NCI-H2107 (cell line): ENCODE measurements around the gene SCN1B.
A peak's percentile ranks its signal among the peaks of the same experiment; 100 is the strongest.
"Not testable (repeated sequence)": the region's sequence is repeated elsewhere in the genome, so short reads cannot be mapped to it uniquely, and the experiment has no call there.

Experiments used
- DNase-seq: peaks from one replicate; lab custom pipeline; 2025; lab: John Stamatoyannopoulos, UW

Gene SCN1B

DNA sequence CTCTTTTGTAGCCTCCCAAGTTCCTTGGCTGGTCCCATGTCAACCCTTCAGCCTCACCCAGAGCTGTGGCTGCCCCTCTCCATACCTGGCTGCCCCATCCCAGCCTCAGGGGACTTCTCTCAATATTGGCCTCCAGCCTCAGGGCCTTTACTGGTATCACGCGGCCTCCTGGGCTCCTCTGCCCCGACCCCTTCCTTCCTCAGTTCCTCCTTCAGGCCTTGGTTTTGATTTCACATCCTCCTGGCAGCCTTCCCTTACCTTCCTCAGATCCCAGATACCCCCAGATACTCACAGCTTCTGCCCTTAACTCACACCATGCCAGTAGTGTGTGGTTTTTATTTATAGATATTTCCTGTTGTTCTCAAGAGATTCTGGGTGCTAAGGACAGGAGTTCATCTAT, 12.8 kb upstream of the SCN1B start:
- DNase-seq: no peak

DNA sequence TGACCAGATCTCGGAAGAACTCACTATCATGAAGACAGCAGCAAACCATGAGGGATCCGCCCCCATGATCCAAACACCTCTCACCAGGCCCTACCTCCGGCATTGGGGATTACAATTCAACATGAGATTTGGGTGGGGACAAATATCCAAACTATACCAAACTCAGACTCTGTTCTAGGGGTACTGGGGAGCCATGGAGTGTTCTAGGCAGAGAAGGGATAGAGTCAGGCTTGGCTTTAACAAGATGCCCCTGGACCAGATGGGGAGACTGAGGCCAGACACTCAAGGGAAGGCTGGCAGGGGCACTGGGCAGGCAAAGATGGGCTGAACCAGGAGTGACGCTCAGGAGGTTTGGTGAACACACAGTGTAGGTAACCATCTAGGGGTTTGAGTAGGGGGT, 11.9 kb upstream of the SCN1B start:
- no peak for DNase-seq

DNA sequence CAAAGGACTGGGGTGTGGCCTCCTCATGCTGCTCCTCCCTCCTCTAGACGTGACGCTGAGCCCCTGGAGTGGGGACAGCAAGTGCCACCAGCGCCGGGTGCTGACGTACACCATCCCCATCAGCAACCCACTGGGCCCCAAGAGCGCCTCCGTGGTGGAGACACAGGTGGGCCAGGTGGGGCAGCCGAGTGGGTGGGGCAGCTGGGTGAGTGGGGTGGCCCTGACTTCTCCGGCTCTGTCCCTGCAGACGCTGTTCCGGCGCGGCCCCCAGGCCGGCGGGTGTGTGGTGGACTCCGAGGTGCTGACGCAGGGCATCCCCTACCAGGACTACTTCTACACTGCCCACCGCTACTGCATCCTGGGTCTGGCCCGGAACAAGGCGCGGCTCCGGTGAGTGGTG, 11.1 kb upstream of the SCN1B start:
- DNase-seq: no peak

DNA sequence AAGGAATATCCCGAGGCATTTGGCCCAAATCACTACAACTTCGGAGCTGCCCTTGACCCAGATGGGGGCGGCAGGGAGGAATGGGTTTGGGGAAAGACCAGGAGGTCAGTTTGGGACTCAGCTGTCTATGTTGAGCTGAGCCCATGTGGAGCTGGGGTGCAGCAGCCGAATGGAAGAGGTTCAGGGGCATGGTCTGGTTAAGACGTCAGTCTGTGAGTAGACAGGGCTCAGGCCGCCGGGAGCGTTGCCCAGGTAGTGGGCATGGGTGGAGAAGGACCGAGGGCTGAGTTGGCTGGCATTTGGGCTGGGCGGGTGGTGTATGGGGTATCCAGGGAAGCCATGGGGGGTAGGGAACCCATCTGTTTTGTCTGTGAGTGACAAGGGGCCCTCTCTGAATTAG, 9.3 kb upstream of the SCN1B start:
- no peak for DNase-seq

DNA sequence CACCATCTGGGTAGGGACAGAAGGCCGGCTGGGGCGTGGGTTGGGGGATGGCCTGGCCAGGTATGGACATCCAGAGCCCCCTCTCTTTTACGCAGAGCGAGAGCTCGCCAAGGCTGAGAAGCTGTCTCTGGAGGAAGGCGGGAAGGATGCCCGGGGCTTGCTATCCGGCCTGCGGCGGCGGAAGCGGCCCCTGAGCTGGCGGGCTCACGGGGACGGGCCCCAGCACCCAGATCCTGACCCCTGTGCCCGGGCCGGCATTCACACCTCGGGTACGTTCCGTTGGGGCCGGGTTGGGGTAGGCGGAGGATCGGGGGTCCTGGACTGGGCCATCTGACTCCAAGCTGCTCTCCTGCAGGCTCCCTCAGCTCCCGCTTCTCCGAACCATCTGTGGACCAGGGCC, 8.7 kb upstream of the SCN1B start:
- no peak for DNase-seq

DNA sequence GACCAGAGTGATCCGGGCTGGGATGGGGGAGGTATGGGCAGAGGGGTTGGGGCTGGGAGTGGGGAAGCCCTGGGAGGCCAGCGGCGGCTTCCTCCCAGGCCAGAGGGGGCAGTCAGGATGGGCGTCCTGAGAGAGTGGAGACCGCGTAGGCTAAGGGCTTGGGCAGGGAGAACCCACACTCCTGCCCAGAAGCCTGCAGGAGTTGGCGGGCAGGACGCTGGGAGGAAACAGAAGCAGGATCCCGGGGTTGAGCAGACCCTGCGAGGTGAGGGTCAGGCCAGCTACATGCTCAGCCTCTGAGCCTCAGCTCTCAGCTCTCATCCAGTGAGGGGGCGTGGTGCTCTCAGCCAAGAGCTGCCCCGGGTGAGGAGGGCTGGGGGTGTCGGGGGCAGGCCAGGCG, 7.8 kb upstream of the SCN1B start:
- no peak for DNase-seq

DNA sequence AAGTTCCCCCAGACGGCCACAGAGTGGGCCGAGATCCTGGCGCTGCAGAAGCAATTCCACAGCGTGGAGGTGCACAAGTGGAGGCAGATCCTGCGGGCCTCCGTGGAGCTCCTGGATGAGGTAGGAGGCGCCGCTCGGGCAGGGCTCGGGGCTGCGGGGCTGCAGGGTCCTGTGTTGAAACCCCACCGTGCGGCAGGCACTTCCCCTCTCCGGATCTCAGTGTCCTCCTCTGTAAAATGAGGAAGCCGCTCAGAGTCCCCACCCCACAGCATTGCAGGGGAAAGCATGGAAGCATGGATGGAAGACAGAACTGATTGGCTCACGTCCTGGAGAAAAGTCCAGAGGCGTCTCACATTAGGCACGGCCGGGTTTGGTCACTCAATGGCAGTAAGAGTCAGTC, 6.8 kb upstream of the SCN1B start:
- DNase-seq: no peak

DNA sequence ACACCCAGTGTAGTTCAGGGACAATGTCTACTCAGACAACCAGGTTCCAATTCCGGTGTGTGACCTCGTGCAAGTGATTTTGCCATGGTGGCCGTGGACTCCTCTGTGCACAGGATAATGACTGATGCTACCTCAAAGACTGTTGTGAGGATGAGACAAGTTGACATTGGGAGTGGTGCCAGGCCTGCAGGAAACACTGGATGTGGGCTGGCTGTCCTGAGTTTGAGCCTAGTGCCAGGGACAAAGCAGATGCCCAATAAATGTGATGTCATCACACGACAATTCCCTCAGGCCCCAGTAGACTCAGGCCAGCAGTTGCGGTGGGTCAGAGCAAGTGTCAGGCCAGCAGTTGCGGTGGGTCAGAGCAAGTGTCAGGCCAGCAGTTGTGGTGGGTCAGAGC, 6.2 kb upstream of the SCN1B start:
- DNase-seq: no peak

DNA sequence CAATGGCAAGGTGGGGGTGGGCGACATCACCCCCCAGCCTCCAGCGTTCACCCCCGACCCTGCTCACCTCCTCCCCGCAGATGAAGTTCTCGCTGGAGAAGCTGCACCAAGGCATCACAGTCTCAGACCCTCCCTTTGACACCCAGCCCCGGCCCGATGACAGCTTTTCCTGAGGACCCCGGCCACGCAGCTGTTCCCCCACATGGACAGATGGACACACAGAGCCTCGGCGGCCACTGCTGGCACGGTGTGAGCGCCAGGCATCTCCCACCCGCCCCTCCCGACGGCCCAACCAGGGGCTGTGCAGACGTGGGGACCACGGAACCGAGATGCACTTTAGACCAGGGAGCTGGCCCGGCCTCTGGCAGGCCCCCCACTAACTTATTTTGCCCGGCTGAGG, 4.3 kb upstream of the SCN1B start:
- no peak for DNase-seq

DNA sequence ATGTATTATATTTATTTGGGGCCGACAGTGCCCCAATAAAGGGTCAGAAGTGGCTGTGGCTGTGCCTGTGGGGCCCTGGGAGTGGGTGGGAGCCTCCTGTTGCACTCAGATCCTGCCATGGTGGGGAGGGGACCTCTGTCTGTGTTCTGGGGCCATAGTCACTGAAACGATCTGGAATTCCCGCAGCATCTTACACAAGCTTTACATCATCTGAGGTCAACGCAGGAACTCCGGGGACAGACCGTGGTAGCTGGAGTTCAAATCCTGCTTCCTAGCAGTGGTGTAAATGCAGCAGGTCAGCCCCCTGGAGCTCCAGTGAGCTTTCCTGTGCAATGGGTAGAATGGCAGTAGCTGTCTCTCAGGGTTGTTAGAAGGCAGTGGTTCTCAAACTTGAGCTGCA, 3.9 kb upstream of the SCN1B start:
- no peak for DNase-seq

DNA sequence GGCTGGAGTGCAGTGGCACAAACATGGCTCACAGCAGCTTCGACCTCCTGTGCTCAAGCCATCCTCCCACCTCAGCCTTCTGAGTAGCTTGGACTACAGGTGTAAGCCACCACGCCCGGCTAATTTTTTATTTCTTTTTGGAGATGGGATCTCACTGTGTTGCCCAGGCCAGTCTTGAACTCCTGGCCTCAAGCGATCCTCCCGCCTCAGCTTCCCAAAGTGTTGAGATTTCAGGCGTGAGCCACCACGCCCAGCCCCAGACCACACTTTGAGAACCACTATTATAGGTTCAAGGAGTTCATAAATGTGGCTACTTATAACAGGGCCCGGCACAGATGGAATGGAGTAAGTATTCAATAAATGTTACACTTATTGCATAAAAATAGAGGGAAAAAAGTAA, 3.3 kb upstream of the SCN1B start:
- DNase-seq: no peak

DNA sequence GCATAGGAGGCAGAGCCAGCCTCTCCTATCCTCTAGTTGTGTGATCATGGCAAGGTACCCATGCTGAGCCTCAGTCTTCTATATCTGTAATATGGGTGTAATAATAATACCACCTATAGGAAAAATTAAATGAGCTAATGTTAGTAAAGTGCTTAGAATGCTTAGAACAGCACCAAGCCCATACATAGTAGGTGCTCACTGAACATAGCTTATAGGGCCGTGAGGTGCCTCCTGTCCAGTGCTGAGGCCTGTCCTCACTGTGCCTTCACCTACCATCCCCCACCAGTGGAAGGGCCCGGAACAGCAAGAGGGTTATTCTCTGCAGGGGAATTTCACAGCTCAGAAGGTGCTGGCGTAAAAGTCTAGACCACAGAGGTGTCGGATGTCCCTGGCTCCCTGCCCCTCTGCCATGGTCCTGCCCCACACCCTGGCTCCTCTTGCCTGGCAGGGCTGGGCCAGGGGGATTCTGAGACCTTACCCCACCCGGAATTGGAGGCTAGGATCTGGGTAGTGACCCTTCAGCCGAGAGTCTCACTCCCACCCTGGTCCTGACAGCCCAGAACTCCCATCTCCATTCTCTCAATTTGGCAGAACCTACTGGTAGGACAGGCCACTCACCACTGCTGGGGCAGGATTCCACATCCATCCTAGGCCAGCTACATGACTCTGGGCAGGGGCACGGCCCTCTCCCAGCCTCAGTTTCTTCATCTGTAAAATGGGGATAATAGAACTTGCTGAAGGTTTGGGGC, 2.2 kb upstream of the SCN1B start:
- no peak for DNase-seq

DNA sequence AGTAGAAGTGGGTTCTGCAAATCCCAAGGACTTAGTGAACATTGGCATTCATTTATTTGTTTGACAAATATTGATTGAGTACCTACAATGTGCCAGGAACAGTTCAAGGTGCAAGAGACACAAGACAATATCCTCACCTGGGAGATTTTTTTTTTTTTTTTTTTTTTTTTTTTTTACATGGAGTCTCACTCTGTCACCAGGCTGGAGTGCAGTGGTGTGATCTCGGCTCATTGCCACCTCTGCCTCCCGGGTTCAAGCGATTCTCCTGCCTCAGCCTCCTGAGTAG, 1.7 kb upstream of the SCN1B start:
- DNase-seq: not testable (repeated sequence)

DNA sequence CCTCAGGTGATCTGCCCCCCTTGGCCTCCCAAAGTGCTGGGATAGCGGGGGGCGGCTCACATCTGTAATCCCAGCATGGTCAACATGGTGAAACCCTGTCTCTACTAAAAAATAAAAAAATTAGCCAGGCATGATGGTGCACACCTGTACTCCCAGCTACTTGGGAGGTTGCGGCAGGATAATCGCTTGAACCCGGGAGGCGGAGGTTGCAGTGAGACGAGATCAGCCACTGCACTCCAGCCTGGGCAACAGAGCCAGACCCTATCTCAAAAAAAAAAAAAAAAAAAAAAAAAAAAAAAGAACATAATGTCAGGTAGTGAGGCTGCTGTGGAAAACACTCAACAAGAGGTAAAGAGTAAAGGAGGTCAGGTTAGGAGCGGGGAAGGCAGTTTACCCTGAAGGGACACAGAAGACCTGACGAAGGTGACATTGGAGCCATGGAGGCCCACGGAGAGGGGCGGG, 964 bp upstream of the SCN1B start:
- DNase-seq: not testable (repeated sequence)

DNA sequence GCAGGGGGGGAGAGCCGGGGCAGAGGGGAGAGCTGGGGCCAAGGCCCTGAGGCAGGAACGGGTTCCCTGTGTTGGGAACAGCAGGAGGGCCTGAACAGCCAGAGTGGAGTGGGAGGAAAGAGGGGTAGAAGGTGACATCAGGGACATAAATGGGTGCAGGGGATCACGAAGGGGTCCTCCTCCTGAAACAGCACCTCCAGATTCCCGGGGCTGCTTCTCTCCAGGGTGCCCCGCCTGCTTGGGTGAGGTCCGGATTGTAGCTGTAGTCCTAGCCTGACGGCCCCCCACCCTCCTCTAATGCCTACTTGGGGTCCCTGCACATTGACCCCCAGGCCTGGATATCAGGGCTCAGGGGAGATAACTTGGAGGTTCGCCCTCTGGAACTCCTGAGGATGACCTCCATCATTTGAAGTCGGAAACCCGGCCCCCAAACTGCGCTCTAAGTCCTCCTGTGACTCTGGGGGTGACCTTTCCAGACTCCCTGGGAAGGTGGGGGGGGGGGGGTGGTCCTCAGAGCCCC, 473 bp upstream of the SCN1B start:
- DNase-seq: no peak

DNA sequence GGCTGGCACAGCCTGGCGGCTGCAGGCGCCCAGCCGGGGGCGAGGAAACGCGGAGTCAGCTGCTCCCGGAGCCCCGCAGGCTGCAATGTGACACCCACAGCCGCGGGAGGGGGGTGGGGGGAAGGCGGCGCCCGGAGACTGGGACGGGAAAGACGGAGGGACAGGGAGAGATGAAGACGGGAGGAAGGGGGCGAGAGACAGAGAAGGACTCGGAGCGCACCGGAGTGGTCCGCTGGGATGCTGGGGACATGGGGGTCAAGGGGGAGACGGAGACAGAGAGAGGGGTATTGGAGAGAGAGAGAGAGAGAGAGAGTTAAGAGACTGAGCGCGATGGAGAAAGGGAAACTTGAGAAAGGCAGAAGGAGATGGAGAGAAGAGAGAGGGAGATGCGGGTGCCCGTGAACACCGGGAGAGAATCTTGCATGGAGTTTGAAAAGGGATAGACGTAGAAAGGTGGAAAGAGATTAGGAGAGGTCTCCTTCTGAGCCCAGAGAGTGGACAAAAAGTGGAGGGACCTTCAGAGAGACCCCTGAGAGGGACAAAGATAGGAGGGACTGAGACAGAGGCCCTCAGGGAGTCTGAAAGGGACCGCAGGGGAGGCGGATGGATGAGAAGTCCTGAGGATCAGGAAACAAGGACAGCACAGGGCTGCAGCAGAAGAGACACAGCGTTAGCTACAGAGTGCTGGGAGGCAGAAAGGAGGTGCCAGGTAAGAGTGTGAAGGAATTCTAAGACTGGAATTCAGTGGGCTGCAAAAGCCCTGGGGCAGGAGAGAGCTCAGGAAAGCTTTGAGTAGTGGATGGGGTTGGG, 1.0 kb downstream of the SCN1B start:
- no peak for DNase-seq

DNA sequence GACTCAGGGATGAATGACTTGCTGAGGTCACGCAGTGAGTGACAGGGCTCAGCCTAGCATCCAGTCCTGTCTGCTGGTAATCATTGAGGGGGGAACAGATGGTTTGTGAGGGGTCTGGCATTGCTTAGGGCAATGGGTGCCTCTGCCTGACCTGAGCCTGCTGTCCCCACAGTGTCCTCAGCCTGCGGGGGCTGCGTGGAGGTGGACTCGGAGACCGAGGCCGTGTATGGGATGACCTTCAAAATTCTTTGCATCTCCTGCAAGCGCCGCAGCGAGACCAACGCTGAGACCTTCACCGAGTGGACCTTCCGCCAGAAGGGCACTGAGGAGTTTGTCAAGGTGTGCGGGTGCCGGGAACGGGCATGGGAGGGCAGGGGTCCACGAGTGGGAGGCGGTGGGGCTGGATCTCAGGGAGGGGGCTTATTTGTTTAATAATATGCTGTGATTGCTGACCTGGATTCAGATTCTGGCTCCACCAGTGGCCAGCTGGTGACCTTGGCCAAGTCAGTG, 2.1 kb downstream of the SCN1B start:
- no peak for DNase-seq

DNA sequence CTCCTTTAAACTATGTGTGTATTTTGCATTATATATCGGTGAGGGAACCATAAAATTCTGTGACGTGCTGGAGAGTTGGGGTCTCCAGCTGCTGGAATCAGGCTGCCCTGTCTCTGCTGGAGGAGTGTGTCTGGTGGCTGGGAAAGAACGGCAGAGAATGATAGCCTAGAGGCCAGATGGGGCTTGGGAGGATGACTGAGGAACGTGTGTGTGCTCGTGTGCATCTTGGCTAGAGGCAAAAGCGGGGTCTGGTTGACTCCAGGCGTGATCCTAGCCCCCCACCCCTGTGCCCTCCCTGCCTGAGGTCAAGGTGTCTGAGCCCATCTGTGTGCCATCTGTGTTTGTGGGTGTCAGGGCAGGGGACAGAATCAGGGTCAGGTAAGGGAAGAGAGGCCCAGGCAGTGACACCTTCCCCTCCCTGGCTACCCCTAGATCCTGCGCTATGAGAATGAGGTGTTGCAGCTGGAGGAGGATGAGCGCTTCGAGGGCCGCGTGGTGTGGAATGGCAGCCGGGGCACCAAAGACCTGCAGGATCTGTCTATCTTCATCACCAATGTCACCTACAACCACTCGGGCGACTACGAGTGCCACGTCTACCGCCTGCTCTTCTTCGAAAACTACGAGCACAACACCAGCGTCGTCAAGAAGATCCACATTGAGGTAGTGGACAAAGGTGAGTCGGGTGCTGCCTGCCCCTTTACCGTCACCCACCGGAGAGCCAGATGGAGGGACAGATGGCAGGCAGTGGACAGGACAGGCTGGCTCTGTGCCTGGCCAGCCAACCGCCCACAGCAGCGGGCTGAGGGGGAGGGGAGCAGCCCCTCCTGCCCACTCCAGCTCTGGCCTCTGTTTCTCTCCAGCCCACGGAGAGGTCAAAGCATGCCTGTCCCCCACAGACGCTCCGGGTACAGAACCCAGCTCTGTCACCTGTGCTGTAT, 3.1 kb downstream of the SCN1B start:
- DNase-seq: no peak

DNA sequence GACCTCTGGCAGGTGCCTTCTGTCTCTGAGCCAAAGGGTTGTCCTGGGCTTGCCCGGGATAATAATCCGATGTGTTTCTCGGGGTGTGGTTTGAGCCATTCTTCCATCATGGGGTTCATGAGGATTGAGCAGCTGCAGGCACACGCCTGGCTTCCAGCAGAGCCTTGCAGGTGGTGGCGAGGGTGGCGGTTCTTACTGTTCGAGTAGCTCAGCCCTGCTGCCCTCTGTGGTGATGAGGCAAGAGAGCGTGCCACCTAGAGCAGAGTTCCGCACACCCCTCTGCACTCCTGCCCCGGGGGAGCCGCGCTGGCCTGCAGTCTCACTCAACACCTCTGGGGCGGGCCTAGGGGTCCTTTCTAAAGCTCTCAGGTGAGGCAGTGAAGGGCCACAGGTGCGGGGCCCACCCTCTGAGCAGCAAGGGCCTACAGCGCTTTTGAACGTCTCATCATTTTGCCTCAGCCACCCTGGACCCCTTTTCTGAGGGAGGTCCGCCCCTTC, 3.8 kb downstream of the SCN1B start:
- DNase-seq: peak; percentile 25

DNA sequence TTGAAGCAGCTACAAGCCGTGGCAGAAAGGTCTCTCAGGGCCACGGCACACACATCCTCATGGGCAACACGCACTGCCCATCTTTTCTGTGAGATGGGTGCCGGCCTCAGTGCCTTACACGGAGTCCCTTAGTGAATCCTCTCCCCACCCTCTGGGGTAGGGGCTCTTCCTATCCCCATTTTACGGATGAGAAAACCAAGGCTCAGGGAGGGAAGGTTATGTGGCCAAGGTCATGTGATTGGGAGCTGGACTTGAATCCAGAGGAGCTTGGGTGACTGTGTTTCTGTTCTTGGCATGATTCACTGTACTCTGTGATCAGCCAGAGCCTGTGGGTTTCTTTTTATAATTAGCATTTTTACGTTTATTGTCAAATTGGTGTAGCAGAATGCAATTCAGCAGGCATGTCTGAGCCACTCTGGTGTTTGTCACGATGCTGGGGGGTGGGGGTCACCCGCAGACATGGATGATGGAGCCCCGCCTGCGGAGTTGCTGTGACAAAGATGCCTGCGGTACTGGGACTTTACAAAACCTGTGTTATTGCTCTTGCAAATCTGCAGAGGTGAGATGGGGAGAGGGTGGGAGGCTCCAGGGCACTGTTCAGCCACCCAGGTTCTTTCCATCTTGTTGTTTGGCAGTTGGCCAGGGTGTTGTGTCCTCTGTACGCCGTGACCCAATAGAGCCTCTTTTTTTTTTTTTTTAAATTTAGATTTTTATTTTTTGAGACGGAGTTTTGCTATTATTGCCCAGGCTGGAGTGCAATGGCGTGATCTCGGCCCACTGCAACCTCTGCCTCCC, 4.5 kb downstream of the SCN1B start:
- DNase-seq: no peak
